GM23338 (cell line): ENCODE data around the gene MROH2B. TPM values are rescaled to one million over a fixed set of nuclear protein-coding genes. Genes with fewer than 3 reads are reported as not detected.

Source experiments
- ATAC-seq: fragments of 200-7000 bp; cut with Tn5 transposase; 3 replicates; pipeline ENCODE4 v1.9.1; 2020
- DNase-seq: peaks from one replicate; pipeline ENCODE4 v3.0.0-alpha.2; 2015; ENCODE audit warnings: low spot score
- H2AFZ ChIP-seq: fragments of 200-600 bp; sonication (generic); 2 replicates; pipeline ENCODE4 v1.8.0; 2016; ENCODE audit warnings: antibody characterized with exemption, mild to moderate bottlenecking, moderate library complexity
- H3F3A ChIP-seq: fragments of 200-600 bp; sonication (generic); replicated peaks from 2 replicates; pipeline ENCODE4 v1.8.0; 2017; ENCODE audit warnings: antibody characterized with exemption, mixed run types, low read depth
- H3K27ac ChIP-seq: fragments of 200-600 bp; sonication (generic); 2 replicates; pipeline ENCODE4 v1.6.1; 2016; ENCODE audit warnings: low read depth
- H3K27me3 ChIP-seq: fragments of 200-600 bp; sonication (generic); 2 replicates; pipeline ENCODE4 v1.8.0; 2016; ENCODE audit warnings: mild to moderate bottlenecking, mixed run types, moderate library complexity; ENCODE audit not compliant: insufficient read depth
- H3K36me3 ChIP-seq: fragments of 200-600 bp; sonication (generic); 2 replicates; pipeline ENCODE4 v1.8.0; 2016; ENCODE audit warnings: mild to moderate bottlenecking; ENCODE audit not compliant: insufficient read depth
- H3K4me1 ChIP-seq: fragments of 200-600 bp; sonication (generic); 2 replicates; pipeline ENCODE4 v1.8.0; 2016; ENCODE audit warnings: mild to moderate bottlenecking, moderate library complexity; ENCODE audit not compliant: insufficient read depth
- H3K4me2 ChIP-seq: fragments of 200-600 bp; sonication (generic); 2 replicates; pipeline ENCODE4 v1.7.1; 2017; ENCODE audit warnings: mixed run types
- H3K4me3 ChIP-seq: fragments of 200-600 bp; sonication (generic); 2 replicates; pipeline ENCODE4 v1.6.1; 2016; ENCODE audit warnings: mixed run types
- H3K79me2 ChIP-seq: fragments of 200-600 bp; sonication (generic); replicated peaks from 2 replicates; pipeline ENCODE4 v1.8.0; 2017; ENCODE audit warnings: mild to moderate bottlenecking; ENCODE audit not compliant: insufficient read depth
- H3K9me2 ChIP-seq: fragments of 200-600 bp; sonication (generic); 2 replicates; pipeline ENCODE4 v1.8.0; 2017; ENCODE audit not compliant: insufficient read depth
- H4K20me1 ChIP-seq: fragments of 200-600 bp; sonication (generic); replicated peaks from 2 replicates; pipeline ENCODE4 v1.8.0; 2017; ENCODE audit warnings: mild to moderate bottlenecking; ENCODE audit not compliant: insufficient read depth
- H3K27ac Mint-ChIP-seq: 2 replicates; pipeline ENCODE4 v1.8.0; 2020; ENCODE audit warnings: inconsistent platforms, mild to moderate bottlenecking, moderate library complexity, mixed read lengths
- H3K27me3 Mint-ChIP-seq: 3 replicates; pipeline ENCODE4 v1.8.0; 2022; ENCODE audit warnings: low read depth, mild to moderate bottlenecking, moderate library complexity, mixed read lengths, inconsistent platforms; ENCODE audit not compliant: insufficient read depth, poor library complexity
- H3K36me3 Mint-ChIP-seq: 3 replicates; pipeline ENCODE4 v1.8.0; 2021; ENCODE audit warnings: low read depth, mild to moderate bottlenecking, inconsistent platforms, moderate library complexity, mixed read lengths
- H3K4me1 Mint-ChIP-seq: 3 replicates; pipeline ENCODE4 v1.8.0; 2020; ENCODE audit warnings: mild to moderate bottlenecking, inconsistent platforms, mixed read lengths
- H3K4me3 Mint-ChIP-seq: 3 replicates; pipeline ENCODE4 v1.8.0; 2021; ENCODE audit warnings: moderate library complexity, mild to moderate bottlenecking, inconsistent platforms, mixed read lengths
- H3K9me3 Mint-ChIP-seq: 3 replicates; pipeline ENCODE4 v1.8.0; 2020; ENCODE audit warnings: moderate library complexity, mild to moderate bottlenecking, inconsistent platforms, mixed read lengths
- CTCF ChIP-seq, 2 experiments: fragments of 200-600 bp in 1 of 2; sonication (generic) in 1 of 2; conservative IDR thresholded peaks; 2 replicates each; pipeline versions ENCODE4 v1.5.1 to v1.6.1; 2016 to 2017; ENCODE audit warnings: antibody characterized with exemption in 2 of 2, low read depth in 2 of 2, mild to moderate bottlenecking in 2 of 2, moderate library complexity in 1 of 2
- ETS1 ChIP-seq: IDR thresholded peaks from 2 replicates; pipeline ENCODE4 v1.6.1; 2016; ENCODE audit warnings: antibody characterized with exemption
- EZH2 ChIP-seq: fragments of 200-600 bp; sonication (generic); IDR thresholded peaks from one replicate; pipeline ENCODE4 v1.8.0; 2017; ENCODE audit warnings: antibody characterized with exemption, mild to moderate bottlenecking, low read depth; ENCODE audit not compliant: unreplicated experiment
- EZH2phosphoT487 ChIP-seq: fragments of 200-600 bp; sonication (generic); IDR thresholded peaks from one replicate; pipeline ENCODE4 v1.8.1; 2018; ENCODE audit warnings: antibody characterized with exemption; ENCODE audit not compliant: unreplicated experiment
- NANOG ChIP-seq: IDR thresholded peaks from 2 replicates; pipeline ENCODE4 v1.6.1; 2016; ENCODE audit warnings: antibody characterized with exemption, borderline replicate concordance
- STAT1 ChIP-seq: IDR thresholded peaks from one replicate; pipeline ENCODE4 v1.6.1; 2016; ENCODE audit warnings: antibody characterized with exemption; ENCODE audit not compliant: unreplicated experiment
- ZNF114 ChIP-seq: fragments of 250-450 bp; sonication (Bioruptor Pico); IDR thresholded peaks from 2 replicates; pipeline ENCODE4 v1.5.0; 2020; ENCODE audit warnings: mild to moderate bottlenecking, moderate library complexity
- polyA plus RNA-seq: library from polyadenylated mRNA; unstranded; fragments of >200 nt; fragmentation: Nextera tagmentation; extraction: Ambion mirVana; gene quantifications from 2 replicates; pipeline ENCODE4 v1.2.1, GENCODE V29; 2016
- total RNA-seq: library from RNA; depleted of rRNA; stranded (reverse); fragments of >200 nt; shearing (Covaris generic); gene quantifications from 2 replicates; pipeline ENCODE4 v1.2.3, GENCODE V29; 2014
- TF ChIP-seq, protein P1 (sequence below): fragments of 250-450 bp; sonication (Bioruptor Pico); IDR thresholded peaks from 2 replicates; pipeline ENCODE4 v1.5.0; 2020; ENCODE audit warnings: mild to moderate bottlenecking, moderate library complexity
- TF ChIP-seq, protein P2 (sequence below): IDR thresholded peaks from one replicate; pipeline ENCODE4 v1.6.1; 2018; ENCODE audit warnings: antibody characterized with exemption; ENCODE audit not compliant: unreplicated experiment

Gene MROH2B
- total and polyA plus RNA-seq, 2 experiments from 2014 or later: not detected

DNA sequence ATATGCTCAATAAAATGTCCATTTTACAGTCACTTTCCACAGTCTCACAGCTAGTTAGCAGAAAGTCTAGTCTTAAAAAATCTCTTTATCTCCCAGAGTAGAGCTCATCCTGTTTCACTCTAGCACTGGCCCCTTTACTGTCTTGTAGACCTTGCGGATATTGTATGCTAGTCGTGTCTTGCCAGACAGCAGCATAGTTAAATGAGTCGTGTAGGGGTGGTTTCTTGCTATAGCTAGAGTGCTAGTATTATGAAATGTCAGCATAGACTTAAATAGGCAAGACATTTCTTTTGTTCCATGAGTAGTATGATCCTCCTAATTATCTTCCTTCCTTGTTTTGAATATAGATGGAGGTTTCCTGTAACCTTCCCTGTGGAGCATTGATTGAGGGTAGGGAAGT, 84.5 kb downstream of the MROH2B start:
- Histone ChIP-seq H3K27ac (no peak overlapping the region), H3K36me3 (no peaks in the 10 kb centered on the region), H3K79me2 (no peaks in the 10 kb centered on the region), H2AFZ (no peak overlapping the region), H3F3A (no peaks in the 10 kb centered on the region), H3K9me2 (no peaks in the 10 kb centered on the region), H3K27me3 (no peaks in the 10 kb centered on the region), H4K20me1 (no peaks in the 10 kb centered on the region), H3K4me2 (no peak overlapping the region), H3K4me3 (no peak overlapping the region), H3K4me1 (no peaks in the 10 kb centered on the region)
- H3K27me3 Mint-ChIP-seq: peaks cover 3% of the 10 kb centered on the region
- no peaks in the 10 kb centered on the region for H3K4me1 Mint-ChIP-seq
- ATAC-seq (no peak), DNase-seq (no peak)
- no peaks in the 10 kb centered on the region for H3K9me3 Mint-ChIP-seq
- H3K27ac Mint-ChIP-seq: no peak overlapping the region
- H3K4me3 Mint-ChIP-seq: no peak overlapping the region
- H3K36me3 Mint-ChIP-seq: no peaks in the 10 kb centered on the region
- TF ChIP-seq NANOG (no peak), STAT1 (no peak), EZH2 (no peak), ZNF114 (CRISPR knock-in tag) (no peak), CTCF (conservative IDR thresholded peaks at IDR 0.05; ENCODE audit: low read depth in 2 of 2) (no peak), EZH2phosphoT487 (no peak), ETS1 (no peak)
- TF ChIP-seq, protein P1, sequence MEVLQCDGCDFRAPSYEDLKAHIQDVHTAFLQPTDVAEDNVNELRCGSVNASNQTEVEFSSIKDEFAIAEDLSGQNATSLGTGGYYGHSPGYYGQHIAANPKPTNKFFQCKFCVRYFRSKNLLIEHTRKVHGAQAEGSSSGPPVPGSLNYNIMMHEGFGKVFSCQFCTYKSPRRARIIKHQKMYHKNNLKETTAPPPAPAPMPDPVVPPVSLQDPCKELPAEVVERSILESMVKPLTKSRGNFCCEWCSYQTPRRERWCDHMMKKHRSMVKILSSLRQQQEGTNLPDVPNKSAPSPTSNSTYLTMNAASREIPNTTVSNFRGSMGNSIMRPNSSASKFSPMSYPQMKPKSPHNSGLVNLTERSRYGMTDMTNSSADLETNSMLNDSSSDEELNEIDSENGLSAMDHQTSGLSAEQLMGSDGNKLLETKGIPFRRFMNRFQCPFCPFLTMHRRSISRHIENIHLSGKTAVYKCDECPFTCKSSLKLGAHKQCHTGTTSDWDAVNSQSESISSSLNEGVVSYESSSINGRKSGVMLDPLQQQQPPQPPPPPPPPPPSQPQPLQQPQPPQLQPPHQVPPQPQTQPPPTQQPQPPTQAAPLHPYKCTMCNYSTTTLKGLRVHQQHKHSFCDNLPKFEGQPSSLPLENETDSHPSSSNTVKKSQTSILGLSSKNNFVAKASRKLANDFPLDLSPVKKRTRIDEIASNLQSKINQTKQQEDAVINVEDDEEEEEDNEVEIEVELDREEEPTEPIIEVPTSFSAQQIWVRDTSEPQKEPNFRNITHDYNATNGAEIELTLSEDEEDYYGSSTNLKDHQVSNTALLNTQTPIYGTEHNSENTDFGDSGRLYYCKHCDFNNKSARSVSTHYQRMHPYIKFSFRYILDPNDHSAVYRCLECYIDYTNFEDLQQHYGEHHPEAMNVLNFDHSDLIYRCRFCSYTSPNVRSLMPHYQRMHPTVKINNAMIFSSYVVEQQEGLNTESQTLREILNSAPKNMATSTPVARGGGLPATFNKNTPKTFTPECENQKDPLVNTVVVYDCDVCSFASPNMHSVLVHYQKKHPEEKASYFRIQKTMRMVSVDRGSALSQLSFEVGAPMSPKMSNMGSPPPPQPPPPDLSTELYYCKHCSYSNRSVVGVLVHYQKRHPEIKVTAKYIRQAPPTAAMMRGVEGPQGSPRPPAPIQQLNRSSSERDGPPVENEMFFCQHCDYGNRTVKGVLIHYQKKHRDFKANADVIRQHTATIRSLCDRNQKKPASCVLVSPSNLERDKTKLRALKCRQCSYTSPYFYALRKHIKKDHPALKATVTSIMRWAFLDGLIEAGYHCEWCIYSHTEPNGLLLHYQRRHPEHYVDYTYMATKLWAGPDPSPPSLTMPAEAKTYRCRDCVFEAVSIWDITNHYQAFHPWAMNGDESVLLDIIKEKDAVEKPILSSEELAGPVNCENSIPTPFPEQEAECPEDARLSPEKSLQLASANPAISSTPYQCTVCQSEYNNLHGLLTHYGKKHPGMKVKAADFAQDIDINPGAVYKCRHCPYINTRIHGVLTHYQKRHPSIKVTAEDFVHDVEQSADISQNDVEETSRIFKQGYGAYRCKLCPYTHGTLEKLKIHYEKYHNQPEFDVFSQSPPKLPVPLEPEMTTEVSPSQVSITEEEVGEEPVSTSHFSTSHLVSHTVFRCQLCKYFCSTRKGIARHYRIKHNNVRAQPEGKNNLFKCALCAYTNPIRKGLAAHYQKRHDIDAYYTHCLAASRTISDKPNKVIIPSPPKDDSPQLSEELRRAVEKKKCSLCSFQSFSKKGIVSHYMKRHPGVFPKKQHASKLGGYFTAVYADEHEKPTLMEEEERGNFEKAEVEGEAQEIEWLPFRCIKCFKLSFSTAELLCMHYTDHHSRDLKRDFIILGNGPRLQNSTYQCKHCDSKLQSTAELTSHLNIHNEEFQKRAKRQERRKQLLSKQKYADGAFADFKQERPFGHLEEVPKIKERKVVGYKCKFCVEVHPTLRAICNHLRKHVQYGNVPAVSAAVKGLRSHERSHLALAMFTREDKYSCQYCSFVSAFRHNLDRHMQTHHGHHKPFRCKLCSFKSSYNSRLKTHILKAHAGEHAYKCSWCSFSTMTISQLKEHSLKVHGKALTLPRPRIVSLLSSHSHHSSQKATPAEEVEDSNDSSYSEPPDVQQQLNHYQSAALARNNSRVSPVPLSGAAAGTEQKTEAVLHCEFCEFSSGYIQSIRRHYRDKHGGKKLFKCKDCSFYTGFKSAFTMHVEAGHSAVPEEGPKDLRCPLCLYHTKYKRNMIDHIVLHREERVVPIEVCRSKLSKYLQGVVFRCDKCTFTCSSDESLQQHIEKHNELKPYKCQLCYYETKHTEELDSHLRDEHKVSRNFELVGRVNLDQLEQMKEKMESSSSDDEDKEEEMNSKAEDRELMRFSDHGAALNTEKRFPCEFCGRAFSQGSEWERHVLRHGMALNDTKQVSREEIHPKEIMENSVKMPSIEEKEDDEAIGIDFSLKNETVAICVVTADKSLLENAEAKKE (CRISPR knock-in tag): no peak
- TF ChIP-seq, protein P2, sequence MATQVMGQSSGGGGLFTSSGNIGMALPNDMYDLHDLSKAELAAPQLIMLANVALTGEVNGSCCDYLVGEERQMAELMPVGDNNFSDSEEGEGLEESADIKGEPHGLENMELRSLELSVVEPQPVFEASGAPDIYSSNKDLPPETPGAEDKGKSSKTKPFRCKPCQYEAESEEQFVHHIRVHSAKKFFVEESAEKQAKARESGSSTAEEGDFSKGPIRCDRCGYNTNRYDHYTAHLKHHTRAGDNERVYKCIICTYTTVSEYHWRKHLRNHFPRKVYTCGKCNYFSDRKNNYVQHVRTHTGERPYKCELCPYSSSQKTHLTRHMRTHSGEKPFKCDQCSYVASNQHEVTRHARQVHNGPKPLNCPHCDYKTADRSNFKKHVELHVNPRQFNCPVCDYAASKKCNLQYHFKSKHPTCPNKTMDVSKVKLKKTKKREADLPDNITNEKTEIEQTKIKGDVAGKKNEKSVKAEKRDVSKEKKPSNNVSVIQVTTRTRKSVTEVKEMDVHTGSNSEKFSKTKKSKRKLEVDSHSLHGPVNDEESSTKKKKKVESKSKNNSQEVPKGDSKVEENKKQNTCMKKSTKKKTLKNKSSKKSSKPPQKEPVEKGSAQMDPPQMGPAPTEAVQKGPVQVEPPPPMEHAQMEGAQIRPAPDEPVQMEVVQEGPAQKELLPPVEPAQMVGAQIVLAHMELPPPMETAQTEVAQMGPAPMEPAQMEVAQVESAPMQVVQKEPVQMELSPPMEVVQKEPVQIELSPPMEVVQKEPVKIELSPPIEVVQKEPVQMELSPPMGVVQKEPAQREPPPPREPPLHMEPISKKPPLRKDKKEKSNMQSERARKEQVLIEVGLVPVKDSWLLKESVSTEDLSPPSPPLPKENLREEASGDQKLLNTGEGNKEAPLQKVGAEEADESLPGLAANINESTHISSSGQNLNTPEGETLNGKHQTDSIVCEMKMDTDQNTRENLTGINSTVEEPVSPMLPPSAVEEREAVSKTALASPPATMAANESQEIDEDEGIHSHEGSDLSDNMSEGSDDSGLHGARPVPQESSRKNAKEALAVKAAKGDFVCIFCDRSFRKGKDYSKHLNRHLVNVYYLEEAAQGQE: no peak
